Hematopoietic multipotent progenitor cell treated with erythropoietin and hydrocortisone succinate and interleukin-3 and kit ligand, for 8 days (in vitro differentiated cells): Measurements from ENCODE around the gene PCED1B.
"Not testable (repeated sequence)": the region's sequence is repeated elsewhere in the genome, so short reads cannot be mapped to it uniquely, and the experiment has no call there.

Source experiments
- DNase-seq: peaks from one replicate; pipeline ENCODE4 v3.0.0-alpha.2; 2015

The PCED1B gene

DNA sequence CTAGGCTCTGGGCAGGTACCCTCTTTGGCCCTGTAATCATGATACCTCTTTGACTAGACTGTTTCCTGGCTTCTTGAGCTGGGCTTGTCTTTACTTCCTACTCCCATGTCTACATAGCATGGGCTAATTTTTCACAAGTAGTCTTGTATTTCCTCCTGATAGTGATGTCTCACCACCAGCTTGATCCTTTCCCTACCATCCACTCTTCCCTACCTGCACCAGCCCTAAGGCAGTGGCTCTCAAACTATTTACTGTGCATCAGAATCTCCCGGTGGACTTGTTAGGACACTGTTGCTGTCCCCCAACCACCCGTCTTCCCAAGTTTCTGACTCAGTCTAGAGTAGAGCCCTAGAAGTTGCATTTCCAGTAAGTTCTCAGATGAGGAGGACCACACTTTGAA lies 163.0 kb downstream of the PCED1B start:
- no peak for DNase-seq

GRCh38 chr12:47244835-47245234 lies 165.4 kb downstream of the PCED1B start:
- no peak for DNase-seq

DNA sequence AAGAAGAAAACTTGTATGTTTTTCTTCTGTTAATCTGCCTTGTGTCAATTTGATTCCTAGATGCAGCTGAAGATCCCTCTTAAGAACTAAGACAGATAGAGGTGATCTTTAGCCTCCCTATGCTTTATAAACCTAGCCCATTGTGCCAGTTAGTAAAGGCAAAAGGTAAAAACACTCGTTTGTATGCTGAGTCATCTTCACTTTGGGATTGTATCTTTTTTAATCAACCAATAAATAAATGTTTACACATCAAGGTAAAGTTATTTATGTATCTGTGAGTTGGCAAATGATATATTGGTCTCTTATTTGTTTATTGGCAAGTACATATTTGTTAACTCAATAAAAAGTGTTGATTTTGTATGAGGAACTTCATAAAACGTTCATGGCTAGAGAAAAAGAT lies 166.2 kb downstream of the PCED1B start:
- DNase-seq, result no peak

GRCh38 chr12:47247418-47247817 lies 168.0 kb downstream of the PCED1B start:
- no peak for DNase-seq

- no peak for DNase-seq
Observed at GRCh38 chr12:47249082-47249481, 169.7 kb downstream of the PCED1B start.

- peak; percentile 94 for DNase-seq
Observed at GRCh38 chr12:47249719-47250357, 170.4 kb downstream of the PCED1B start.

- DNase-seq, result no peak
Observed at GRCh38 chr12:47251919-47252318, 172.5 kb downstream of the PCED1B start.

- peak; percentile 24 for DNase-seq
Observed at GRCh38 chr12:47264951-47265350, 185.5 kb downstream of the PCED1B start.

DNA sequence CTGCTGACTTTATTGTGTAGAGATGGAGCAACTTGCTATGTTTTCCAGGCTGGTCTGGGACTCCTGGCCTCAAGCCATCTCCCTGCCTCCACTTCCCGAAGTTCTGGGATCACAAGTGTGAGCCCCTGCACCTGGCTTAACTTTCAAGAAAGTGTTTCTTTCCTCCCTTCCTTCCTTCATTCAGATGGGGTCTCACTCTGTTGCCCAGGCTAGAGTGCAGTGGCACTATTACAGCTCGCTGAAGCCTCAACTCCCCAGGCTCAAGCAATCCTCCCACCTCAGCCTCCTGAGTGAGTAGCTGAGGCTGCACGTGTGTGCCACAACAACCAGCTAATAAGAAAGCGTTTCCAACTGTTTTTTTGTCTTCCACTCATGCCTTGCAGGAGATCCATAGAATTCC lies 186.0 kb downstream of the PCED1B start:
- DNase-seq, result no peak

- no peak for DNase-seq
Observed at GRCh38 chr12:47267571-47267970, 188.2 kb downstream of the PCED1B start.

DNA sequence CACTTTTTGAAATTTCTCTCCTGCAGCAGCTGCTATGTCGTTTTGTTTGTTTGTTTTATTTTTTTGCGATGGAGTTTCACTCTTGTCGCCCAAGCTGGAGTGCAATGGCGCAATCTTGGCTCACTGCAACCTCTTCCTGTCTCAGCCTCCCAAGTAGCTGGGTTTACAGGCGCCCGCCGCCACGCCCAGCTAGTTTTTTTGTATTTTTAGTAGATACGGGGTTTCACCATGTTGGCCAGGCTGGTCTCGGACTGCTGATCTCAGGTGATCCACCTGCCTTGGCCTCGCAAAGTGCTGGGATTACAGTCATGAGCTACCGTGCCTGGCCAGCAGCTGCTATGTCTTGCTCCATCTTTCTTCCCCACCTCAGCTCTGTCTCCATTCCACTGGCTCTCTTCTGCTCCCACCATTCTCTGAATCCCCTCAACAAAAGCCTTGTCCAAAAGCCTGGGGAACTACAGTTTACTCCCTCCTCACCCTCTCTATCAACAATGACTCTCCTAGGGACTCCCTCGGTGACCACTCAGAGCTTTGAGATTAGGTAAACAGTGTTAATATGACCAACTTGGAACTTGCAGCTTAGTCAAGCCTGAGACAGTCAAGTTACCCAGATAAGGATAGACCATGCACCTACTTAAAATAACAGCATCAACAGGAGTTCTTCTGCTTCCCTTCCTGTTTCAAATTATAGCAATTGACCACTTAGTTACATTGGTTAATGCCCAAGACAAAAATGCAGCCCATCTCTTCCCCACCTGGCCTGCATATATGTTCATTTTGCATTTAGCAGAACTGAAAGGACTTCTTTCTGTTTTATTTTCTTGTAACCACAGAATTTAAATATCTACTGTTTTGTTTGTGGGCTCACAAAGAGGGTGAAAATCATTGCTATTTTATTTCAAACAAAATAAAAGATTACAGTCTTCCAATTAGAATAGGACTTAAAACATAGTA lies 189.4 kb downstream of the PCED1B start:
- DNase-seq, result peak; percentile 57

GRCh38 chr12:47269916-47270315 lies 190.5 kb downstream of the PCED1B start:
- peak; percentile 69 for DNase-seq

DNA sequence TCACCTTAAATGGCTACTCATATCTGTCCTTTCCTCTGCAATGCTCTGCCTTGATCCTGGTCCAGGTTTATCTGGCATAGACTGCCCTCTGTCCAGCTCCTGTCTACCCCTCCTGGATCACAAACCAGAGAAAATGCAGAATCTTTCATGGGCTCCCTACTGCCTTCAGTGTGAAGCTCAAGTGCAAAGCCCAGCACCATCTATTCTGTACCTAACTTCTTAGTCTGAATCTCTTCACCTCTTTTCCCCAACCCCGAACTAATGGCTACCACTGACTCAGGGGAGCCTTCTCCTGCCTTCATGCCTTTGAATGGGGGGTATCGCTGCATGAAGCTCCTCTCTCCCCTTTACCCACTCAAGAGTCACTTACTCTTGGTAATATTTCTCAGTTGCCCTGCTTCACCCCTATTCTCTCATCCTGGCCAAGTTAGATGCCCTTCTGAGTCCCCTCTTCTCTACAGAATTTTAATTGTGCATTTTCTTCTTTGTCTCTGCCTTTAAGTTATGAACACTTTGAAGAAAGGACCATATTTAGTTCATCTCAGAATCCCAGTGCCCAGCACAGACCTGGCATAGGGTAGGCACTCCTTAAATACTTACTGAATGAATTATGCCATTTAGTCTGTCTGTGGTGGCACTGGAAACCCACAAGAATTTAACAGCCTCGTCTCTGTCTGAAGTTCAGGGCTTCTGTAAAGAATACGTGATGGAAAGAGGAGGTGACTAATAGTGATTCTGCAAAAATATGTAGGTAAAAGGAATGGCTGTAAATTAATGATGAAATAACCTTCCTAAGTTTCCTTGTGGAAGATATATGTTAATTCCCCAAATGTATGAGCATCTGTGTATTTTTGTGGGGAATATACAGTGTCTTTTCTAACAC lies 191.6 kb downstream of the PCED1B start:
- DNase-seq, result peak; percentile 67

DNA sequence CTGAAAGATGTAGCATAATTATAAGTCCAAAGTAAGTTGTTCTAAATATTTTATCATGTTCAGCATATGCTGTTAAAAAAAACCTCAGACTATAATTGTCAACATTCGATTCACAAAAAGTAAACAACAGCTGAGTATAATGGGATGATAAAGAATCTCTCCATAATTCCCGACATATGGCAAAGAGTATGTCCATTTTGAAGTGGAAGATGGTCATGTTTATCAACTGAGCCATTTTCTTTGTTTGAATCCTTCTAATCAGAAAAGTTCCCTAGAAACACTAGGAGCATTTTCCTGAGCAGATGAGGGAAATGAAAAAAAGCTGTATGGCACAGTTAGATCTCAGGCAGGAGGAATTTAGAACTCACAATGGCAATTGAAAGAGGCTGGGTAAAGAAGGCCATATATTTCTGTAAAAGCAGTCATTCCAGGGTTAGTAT lies 192.4 kb downstream of the PCED1B start:
- DNase-seq, result no peak

DNA sequence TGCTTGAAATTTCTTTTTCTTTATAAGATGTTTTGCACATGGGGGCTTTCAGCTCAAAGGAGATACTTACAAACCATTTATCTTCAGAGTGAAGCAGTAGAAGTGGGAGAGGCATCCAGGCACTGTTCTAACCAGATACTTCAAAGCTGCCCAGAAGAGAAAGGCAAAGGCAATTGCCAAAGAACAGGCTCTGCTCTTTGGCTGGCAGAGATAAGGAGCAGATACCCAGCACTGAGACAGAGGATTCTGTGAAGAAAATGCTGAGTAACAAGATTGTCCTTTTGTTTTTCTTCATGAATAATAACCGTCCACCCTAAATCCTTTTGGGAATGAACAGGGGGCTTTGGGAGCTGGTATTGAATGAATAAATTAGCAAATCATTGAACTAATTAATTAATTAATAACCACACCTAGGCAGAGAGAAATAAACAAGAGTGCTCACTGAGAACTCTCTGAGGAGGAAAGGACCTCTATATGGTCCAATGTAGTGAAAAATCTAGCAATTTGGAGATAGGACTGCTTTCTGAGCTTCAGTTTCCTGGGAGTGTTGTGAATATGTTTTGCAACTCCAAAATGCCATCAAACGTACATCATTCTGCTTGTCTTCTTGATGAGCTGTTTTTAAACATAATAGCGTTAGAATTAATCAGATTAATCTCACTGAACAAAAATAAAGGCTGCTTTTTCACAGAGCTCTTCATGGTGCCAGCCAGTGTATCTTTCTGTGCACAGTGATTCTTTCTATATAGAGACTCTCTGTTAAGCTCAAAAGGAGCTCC lies 193.2 kb downstream of the PCED1B start:
- DNase-seq, result peak; percentile 98

DNA sequence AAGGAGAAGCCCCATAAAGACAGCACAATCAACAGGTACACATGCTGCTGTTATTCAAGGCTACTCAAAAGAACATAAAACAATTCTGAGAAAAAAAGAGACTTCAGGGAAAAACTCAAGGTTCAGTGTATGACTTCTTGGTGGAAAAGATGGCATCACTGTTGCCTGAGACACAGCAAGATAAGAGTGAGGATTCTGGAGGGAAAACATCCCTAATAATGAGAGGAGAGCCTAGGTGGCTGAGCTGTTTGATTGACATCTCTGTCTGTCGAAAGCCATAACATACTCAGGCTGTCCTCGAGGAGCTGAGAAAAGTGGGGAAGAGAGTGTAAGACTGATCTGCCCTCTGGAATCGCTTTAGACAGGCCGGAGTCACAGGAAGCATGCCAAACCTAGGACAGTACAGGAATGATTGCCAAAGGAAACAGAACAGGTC lies 193.8 kb downstream of the PCED1B start:
- peak; percentile 77 for DNase-seq

DNA sequence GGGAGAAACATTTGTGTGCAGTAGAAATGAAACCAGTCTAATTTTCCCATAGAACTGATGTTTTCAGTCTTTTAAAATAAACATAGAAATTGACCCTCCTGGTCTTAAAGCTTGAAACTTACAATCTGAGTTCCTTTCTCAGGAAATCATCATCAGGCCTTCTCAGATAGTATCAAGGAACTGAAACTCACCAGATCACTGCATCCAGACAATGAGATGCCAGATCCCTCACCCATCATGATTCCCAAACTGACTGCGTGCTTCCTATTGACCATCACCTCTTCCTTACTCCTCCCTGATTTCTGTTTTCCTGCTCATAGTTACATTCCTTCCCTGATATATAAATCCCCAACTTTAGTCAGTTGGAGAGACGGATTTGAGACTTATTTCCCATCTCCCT lies 195.3 kb downstream of the PCED1B start:
- DNase-seq, result no peak

DNA sequence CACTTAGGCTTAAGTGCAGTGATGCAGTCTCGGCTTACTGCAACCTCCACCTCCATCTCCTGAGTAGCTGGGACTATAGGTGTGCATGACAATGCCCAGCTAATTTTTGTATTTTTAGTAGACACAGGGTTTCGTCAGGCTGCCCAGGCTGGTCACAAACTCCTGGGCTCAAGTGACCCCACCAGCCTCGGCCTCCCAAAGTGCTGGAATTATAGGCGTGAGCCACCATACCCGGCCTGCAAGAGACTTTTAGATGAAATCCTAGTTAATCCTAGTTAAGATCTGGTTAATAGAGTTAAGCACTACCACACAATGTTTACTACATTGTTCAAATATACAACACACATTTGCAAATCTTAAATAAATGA lies 196.8 kb downstream of the PCED1B start:
- DNase-seq, result no peak

DNA sequence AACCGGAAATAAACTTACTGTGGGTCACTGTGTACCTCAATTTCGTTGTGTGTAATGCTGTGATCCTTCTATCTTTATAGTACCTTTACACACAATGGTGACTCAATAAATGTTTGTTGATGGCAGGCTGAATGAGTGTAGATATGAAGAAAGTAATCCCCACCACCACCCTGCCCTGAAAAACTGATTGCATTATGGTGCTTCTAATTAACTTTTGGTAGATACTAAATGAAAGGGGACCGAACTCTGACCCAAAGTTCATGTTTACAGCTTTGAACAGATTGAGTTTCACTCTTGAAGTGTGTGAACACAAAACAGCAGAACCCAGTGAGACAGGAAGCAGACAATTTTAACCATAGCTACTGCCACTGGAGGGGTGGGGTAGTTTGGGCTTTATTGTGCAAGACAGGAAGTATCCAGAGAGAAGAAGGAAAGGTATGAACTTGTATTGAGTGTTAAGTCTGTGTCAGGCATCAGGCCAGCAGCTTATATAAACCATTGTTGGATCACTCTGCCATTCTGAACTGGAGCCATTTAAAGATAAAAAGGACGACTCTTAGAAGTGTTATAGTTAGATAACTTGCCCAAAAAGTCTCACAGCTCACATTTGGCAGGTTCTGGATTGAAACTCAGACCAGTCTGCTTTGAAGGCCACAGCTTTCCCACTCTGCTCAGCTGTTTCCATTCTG lies 197.3 kb downstream of the PCED1B start:
- DNase-seq, result peak; percentile 80

DNA sequence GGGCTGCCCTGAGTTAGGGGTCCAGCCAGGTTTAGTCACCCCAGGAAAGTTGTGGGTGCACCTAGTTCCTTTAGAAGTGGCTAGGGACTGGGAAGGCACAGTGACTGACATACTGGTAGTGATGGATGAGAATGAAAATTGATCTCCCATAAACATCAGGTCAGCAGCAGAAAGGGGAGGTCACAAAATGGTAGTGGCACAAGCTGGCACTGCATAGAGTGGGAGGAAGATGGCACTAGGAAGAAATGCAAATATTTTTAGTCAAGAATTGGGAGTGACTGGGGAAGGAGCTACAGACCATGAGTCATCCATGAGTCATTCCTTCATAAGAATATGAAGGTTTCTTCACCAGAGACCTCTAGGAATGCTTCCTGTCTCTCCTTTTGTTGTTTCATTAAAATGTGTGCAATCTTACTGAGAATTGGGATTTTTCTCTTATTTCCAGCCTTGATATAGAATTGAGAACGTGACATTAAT lies 198.6 kb downstream of the PCED1B start:
- DNase-seq, result peak; percentile 86

DNA sequence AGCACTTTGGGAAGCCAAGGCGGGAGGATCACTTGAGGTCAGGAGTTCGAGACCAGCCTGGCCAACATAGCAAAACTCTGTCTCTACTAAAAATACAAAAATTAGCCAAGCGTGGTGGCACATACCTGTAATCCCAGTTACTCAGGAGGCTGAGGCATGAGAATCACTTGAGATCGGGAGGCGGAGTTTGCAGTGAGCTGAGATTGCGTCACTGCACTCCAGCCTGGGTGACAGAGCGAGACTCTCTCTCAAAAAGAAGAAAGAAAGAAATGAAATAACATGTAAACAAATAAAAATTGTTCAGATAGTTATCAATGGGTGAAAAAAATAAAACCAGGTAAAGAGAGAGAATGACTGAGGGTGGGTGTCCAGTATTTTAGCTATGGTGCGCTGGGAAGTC lies 200.3 kb downstream of the PCED1B start:
- DNase-seq, result not testable (repeated sequence)
